Measurements from ENCODE around the gene QRSL1. TPM values are rescaled to one million over a fixed set of nuclear protein-coding genes. Genes with fewer than 3 reads are reported as not detected.

Gene QRSL1
- total and polyA plus RNA-seq, 10 of the 15 experiments (the other 5 are each of a cell fraction or from before 2014, with no cell fraction given), result 11.9 to 23.5 (median 15.5) TPM

- POLR2A ChIA-PET, result no interaction called here
These were observed 64.0 kb downstream of the QRSL1 start for GRCh38 chr6:106693418-106693817.

GRCh38 chr6:106694343-106694742 is 65.0 kb downstream of the QRSL1 start:
- Histone ChIP-seq H3K4me3 (no peak overlapping the region), H3K4me1 (ENCODE audit: control insufficient read depth, insufficient read depth, low read length) (no peaks in the 10 kb centered on the region), H3K36me3 (ENCODE audit: control insufficient read depth in 2 of 2, insufficient read depth in 2 of 2, low read length in 1 of 2) (no peaks in the 10 kb centered on the region), H3K9me3 (replicated peaks; ENCODE audit: control insufficient read depth, insufficient read depth, low read length) (no peaks in the 10 kb centered on the region), H3K79me2 (ENCODE audit: control insufficient read depth, insufficient read depth, low read length) (no peaks in the 10 kb centered on the region), H3K4me2 (ENCODE audit: control insufficient read depth, insufficient read depth) (no peak overlapping the region), H4K20me1 (ENCODE audit: control insufficient read depth, insufficient read depth) (no peaks in the 10 kb centered on the region), H3K9ac (ENCODE audit: control insufficient read depth, insufficient read depth, low read length) (no peak overlapping the region), H3K27ac (ENCODE audit: control insufficient read depth, insufficient read depth) (no peak overlapping the region), H2AFZ (ENCODE audit: control insufficient read depth, low read depth, low read length) (no peak overlapping the region; the same call in 1 of the 2 replicates), H3K27me3 (replicated peaks in 1 of 2; ENCODE audit: control insufficient read depth in 2 of 2, insufficient read depth in 2 of 2, low read length in 1 of 2) (no peaks in the 10 kb centered on the region)
- in situ Hi-C loops (cut with MboI) (no loop called here), intact Hi-C loops (cut with micrococcal nuclease; ENCODE audit: unreplicated experiment) (no loop called here)
- RAD21 ChIA-PET (ENCODE audit: unreplicated experiment), result no interaction called here
- POLR2A ChIA-PET, result no interaction called here
- no TSS peak for BruUV-seq (replicated peaks)
- CTCF ChIA-PET, result interaction anchor here (1.3 kb wide), 1 partner anchor 250 kb away, joined by 3 read pairs; no protein-coding TSS in a partner anchor
- DNase-seq (ENCODE audit: low read depth, low spot score), result no peak
- no peak for ATAC-seq
- SMC1A ChIA-PET (ENCODE audit: uncharacterized antibody, unreplicated experiment), result interaction anchor here (0.9 to 1.4 kb wide), 4 partner anchors 11 to 249 kb away, joined by 3 to 6 read pairs (median 5); no protein-coding TSS in a partner anchor
- 57% methylated on average over 5 of the region's 8 CpGs for WGBS (ENCODE audit: insufficient coverage, insufficient replicate concordance, low lambda C conversion rate, missing lambda C conversion rate)
- no peak for FAIRE-seq
- no peak for TF ChIP-seq CHD2 (IDR thresholded peaks at IDR 0.05; ENCODE audit: borderline replicate concordance, low read depth, low read length)
- TF ChIP-seq CHD1 (IDR thresholded peaks at IDR 0.05; ENCODE audit: low read depth, low read length), result no peak
- TF ChIP-seq, protein P1, sequence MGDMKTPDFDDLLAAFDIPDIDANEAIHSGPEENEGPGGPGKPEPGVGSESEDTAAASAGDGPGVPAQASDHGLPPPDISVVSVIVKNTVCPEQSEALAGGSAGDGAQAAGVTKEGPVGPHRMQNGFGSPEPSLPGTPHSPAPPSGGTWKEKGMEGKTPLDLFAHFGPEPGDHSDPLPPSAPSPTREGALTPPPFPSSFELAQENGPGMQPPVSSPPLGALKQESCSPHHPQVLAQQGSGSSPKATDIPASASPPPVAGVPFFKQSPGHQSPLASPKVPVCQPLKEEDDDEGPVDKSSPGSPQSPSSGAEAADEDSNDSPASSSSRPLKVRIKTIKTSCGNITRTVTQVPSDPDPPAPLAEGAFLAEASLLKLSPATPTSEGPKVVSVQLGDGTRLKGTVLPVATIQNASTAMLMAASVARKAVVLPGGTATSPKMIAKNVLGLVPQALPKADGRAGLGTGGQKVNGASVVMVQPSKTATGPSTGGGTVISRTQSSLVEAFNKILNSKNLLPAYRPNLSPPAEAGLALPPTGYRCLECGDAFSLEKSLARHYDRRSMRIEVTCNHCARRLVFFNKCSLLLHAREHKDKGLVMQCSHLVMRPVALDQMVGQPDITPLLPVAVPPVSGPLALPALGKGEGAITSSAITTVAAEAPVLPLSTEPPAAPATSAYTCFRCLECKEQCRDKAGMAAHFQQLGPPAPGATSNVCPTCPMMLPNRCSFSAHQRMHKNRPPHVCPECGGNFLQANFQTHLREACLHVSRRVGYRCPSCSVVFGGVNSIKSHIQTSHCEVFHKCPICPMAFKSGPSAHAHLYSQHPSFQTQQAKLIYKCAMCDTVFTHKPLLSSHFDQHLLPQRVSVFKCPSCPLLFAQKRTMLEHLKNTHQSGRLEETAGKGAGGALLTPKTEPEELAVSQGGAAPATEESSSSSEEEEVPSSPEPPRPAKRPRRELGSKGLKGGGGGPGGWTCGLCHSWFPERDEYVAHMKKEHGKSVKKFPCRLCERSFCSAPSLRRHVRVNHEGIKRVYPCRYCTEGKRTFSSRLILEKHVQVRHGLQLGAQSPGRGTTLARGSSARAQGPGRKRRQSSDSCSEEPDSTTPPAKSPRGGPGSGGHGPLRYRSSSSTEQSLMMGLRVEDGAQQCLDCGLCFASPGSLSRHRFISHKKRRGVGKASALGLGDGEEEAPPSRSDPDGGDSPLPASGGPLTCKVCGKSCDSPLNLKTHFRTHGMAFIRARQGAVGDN (IDR thresholded peaks at IDR 0.05), result no peak
- no peak for TF ChIP-seq MEF2A (IDR thresholded peaks at IDR 0.05; ENCODE audit: insufficient read depth, low read depth, low read length)
- no peak for TF ChIP-seq ATF3 (IDR thresholded peaks at IDR 0.05; ENCODE audit: borderline replicate concordance, extremely low read depth, low read depth, low read length)

More at GRCh38 chr6:106693418-106693817, 64.0 kb downstream of the QRSL1 start:
- H4K20me1 ChIP-seq (ENCODE audit: control insufficient read depth, insufficient read depth), result no peaks in the 10 kb centered on the region
- H3K27me3 ChIP-seq (replicated peaks in 1 of 2; ENCODE audit: control insufficient read depth in 2 of 2, insufficient read depth in 2 of 2, low read length in 1 of 2), result no peaks in the 10 kb centered on the region
- no peak for TF ChIP-seq SRF (IDR thresholded peaks at IDR 0.05; ENCODE audit: low read depth in 2 of 2, low read length in 2 of 2)
- no peak for TF ChIP-seq SPI1 (IDR thresholded peaks at IDR 0.05; ENCODE audit: borderline replicate concordance, insufficient read depth, low read depth, low read length)
- TF ChIP-seq ATF7 (IDR thresholded peaks at IDR 0.05; ENCODE audit: low read depth), result no peak
- no peak for TF ChIP-seq LARP7 (IDR thresholded peaks at IDR 0.05)
- TF ChIP-seq, protein P2, sequence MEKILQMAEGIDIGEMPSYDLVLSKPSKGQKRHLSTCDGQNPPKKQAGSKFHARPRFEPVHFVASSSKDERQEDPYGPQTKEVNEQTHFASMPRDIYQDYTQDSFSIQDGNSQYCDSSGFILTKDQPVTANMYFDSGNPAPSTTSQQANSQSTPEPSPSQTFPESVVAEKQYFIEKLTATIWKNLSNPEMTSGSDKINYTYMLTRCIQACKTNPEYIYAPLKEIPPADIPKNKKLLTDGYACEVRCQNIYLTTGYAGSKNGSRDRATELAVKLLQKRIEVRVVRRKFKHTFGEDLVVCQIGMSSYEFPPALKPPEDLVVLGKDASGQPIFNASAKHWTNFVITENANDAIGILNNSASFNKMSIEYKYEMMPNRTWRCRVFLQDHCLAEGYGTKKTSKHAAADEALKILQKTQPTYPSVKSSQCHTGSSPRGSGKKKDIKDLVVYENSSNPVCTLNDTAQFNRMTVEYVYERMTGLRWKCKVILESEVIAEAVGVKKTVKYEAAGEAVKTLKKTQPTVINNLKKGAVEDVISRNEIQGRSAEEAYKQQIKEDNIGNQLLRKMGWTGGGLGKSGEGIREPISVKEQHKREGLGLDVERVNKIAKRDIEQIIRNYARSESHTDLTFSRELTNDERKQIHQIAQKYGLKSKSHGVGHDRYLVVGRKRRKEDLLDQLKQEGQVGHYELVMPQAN (conservative IDR thresholded peaks at IDR 0.05), result no peak
- TF ChIP-seq BHLHE40 (IDR thresholded peaks at IDR 0.05; ENCODE audit: borderline replicate concordance in 1 of 2, low read depth in 2 of 2, low read length in 1 of 2), result no peak
- in situ Hi-C loops (cut with MboI), result no loop called here
- DNase-seq (ENCODE audit: low read depth, low spot score) (no peak), ATAC-seq (no peak), FAIRE-seq (no peak)
- ChIA-PET RAD21 (ENCODE audit: unreplicated experiment) (no interaction called here), SMC1A (ENCODE audit: uncharacterized antibody, unreplicated experiment) (interaction anchor here (0.6 to 1.2 kb wide), 5 partner anchors 10 to 914 kb away, joined by 3 to 6 read pairs (median 3); no protein-coding TSS in a partner anchor), CTCF (interaction anchor here (0.9 to 1.3 kb wide), 3 partner anchors 15 to 249 kb away, joined by 3 read pairs; no protein-coding TSS in a partner anchor)
- H3K9me3 ChIP-seq (replicated peaks; ENCODE audit: control insufficient read depth, insufficient read depth, low read length), result no peaks in the 10 kb centered on the region
- H3K4me2 ChIP-seq (ENCODE audit: control insufficient read depth, insufficient read depth), result no peak overlapping the region
- H3K9ac ChIP-seq (ENCODE audit: control insufficient read depth, insufficient read depth, low read length), result no peak overlapping the region
- BruUV-seq (replicated peaks), result no TSS peak
- H2AFZ ChIP-seq (ENCODE audit: control insufficient read depth, low read depth, low read length), result no peak overlapping the region
- no peaks in the 10 kb centered on the region for H3K79me2 ChIP-seq (ENCODE audit: control insufficient read depth, insufficient read depth, low read length)
- intact Hi-C loops (cut with micrococcal nuclease; ENCODE audit: unreplicated experiment), result no loop called here
- no peak overlapping the region for H3K27ac ChIP-seq (ENCODE audit: control insufficient read depth, insufficient read depth)
- no peaks in the 10 kb centered on the region for H3K4me1 ChIP-seq (ENCODE audit: control insufficient read depth, insufficient read depth, low read length)
- no peaks in the 10 kb centered on the region for H3K36me3 ChIP-seq (ENCODE audit: control insufficient read depth in 2 of 2, insufficient read depth in 2 of 2, low read length in 1 of 2)
- H3K4me3 ChIP-seq, result no peak overlapping the region
- whole genome bisulfite sequencing (ENCODE audit: insufficient coverage, insufficient replicate concordance, low lambda C conversion rate, missing lambda C conversion rate), result 69% methylated on average over 2 of the region's 2 CpGs

Data from GM12878 (cell line).